HG02623 (cell line): ENCODE measurements around the gene CAST.

Source experiments
- ATAC-seq: cut with Tn5 transposase; IDR thresholded peaks from one replicate; pipeline ENCODE4 v1.9.1; 2021; ENCODE audit warnings: moderate library complexity; ENCODE audit not compliant: unreplicated experiment

CAST gene

GRCh38 chr5:96816411-96816939 lies 154.3 kb downstream of the CAST start:
- peak; percentile 70 for ATAC-seq

GRCh38 chr5:96816991-96817390 lies 154.8 kb downstream of the CAST start:
- peak; percentile 39 for ATAC-seq

GRCh38 chr5:96817506-96817905 lies 155.3 kb downstream of the CAST start:
- ATAC-seq, result no peak

- ATAC-seq, result no peak
Measured at GRCh38 chr5:96818125-96818788, 156.1 kb downstream of the CAST start.

GRCh38 chr5:96819806-96820205 lies 157.6 kb downstream of the CAST start:
- no peak for ATAC-seq

GRCh38 chr5:96821260-96821916 lies 159.2 kb downstream of the CAST start:
- ATAC-seq, result no peak

- ATAC-seq, result no peak
Measured at GRCh38 chr5:96822686-96823459, 160.7 kb downstream of the CAST start.

GRCh38 chr5:96823900-96824380 lies 161.8 kb downstream of the CAST start:
- peak; percentile 79 for ATAC-seq
